Mucosa of rectum (tissue), 2 donors: ENCODE data around the gene ENTPD8.

Experiments used
- H3K27ac ChIP-seq, 2 donors: one replicate each; pipeline ENCODE4 v1.7.0; 2013; ENCODE audit warnings: inconsistent platforms in 2 of 2, low read depth in 2 of 2, low read length in 2 of 2
- H3K27me3 ChIP-seq, 2 donors: one replicate each; pipeline ENCODE4 v1.7.0; 2013; ENCODE audit warnings: low read length in 2 of 2; ENCODE audit not compliant: control insufficient read depth in 2 of 2, insufficient read depth in 2 of 2
- H3K36me3 ChIP-seq, 2 donors: one replicate each; pipeline ENCODE4 v1.7.0; 2013; ENCODE audit warnings: low read length in 2 of 2; ENCODE audit not compliant: control insufficient read depth in 2 of 2, insufficient read depth in 2 of 2
- H3K4me1 ChIP-seq, 2 donors: one replicate each; pipeline ENCODE4 v1.7.0; 2013; ENCODE audit warnings: low read length in 2 of 2, mild to moderate bottlenecking in 1 of 2; ENCODE audit not compliant: control insufficient read depth in 2 of 2, insufficient read depth in 2 of 2
- H3K4me3 ChIP-seq, 2 donors: one replicate each; pipeline ENCODE4 v1.7.0; 2013; ENCODE audit warnings: low read length in 2 of 2
- H3K9ac ChIP-seq, 2 donors: one replicate each; pipeline ENCODE4 v1.7.0; 2013; ENCODE audit warnings: low read length in 2 of 2, low read depth in 1 of 2, mild to moderate bottlenecking in 1 of 2
- H3K9me3 ChIP-seq, 2 donors: one replicate each; pipeline ENCODE4 v1.7.0; 2013; ENCODE audit warnings: low read length in 2 of 2; ENCODE audit not compliant: control insufficient read depth in 2 of 2
- donor health status: healthy.
- donor health status: Normal muscosa, but diverticular disease.

Gene ENTPD8

GRCh38 chr9:137462986-137463930, 22.1 kb upstream of the ENTPD8 start:
- Histone ChIP-seq H3K9me3 (no peaks in the 10 kb centered on the region), H3K27ac (no peak overlapping the region), H3K27me3 (no peaks in the 10 kb centered on the region), H3K4me3 (no peak overlapping the region), H3K4me1 (peaks cover 9 to 11% of the 10 kb centered on the region in 2 donors), H3K9ac (no peak overlapping the region), H3K36me3 (no peaks in the 10 kb centered on the region)

GRCh38 chr9:137462396-137462985, 21.3 kb upstream of the ENTPD8 start:
- no peaks in the 10 kb centered on the region for H3K9me3 ChIP-seq
- no peak overlapping the region for H3K9ac ChIP-seq
- peak overlapping the region in 1 of 2 donors; percentile 38 for H3K27ac ChIP-seq
- peaks cover 13% of the 10 kb centered on the region in 2 donors for H3K4me1 ChIP-seq
- no peak overlapping the region for H3K4me3 ChIP-seq
- no peaks in the 10 kb centered on the region for H3K27me3 ChIP-seq
- H3K36me3 ChIP-seq, result no peaks in the 10 kb centered on the region

GRCh38 chr9:137461663-137462395, 20.7 kb upstream of the ENTPD8 start:
- H3K36me3 ChIP-seq, result no peaks in the 10 kb centered on the region
- H3K9ac ChIP-seq, result no peak overlapping the region
- no peak overlapping the region for H3K4me3 ChIP-seq
- H3K27me3 ChIP-seq, result no peaks in the 10 kb centered on the region
- H3K27ac ChIP-seq, result peak overlapping the region in 1 of 2 donors; percentile 38
- H3K4me1 ChIP-seq, result peaks cover 13% of the 10 kb centered on the region in 2 donors
- no peaks in the 10 kb centered on the region for H3K9me3 ChIP-seq

- peaks cover 13% of the 10 kb centered on the region in 2 donors for H3K4me1 ChIP-seq
- H3K27me3 ChIP-seq, result no peaks in the 10 kb centered on the region
- no peaks in the 10 kb centered on the region for H3K36me3 ChIP-seq
- no peak overlapping the region for H3K27ac ChIP-seq
- H3K9me3 ChIP-seq, result no peaks in the 10 kb centered on the region
- no peak overlapping the region for H3K9ac ChIP-seq
- H3K4me3 ChIP-seq, result no peak overlapping the region
Measured at GRCh38 chr9:137461316-137461662, 20.1 kb upstream of the ENTPD8 start.

GRCh38 chr9:137460363-137461315, 19.5 kb upstream of the ENTPD8 start:
- Histone ChIP-seq H3K27me3 (no peaks in the 10 kb centered on the region), H3K36me3 (no peaks in the 10 kb centered on the region), H3K9me3 (no peaks in the 10 kb centered on the region), H3K4me1 (peaks cover 13% of the 10 kb centered on the region in 2 donors), H3K9ac (peak overlapping the region in 1 of 2 donors; percentile 24), H3K4me3 (no peak overlapping the region), H3K27ac (no peak overlapping the region)

- Histone ChIP-seq H3K27ac (peak overlapping the region; percentile 2 to 52), H3K4me1 (peaks cover 17 to 18% of the 10 kb centered on the region in 2 donors), H3K9ac (peak overlapping the region; percentile 69 to 87), H3K9me3 (no peaks in the 10 kb centered on the region), H3K27me3 (no peaks in the 10 kb centered on the region), H3K4me3 (peak overlapping the region; percentile 53 to 67), H3K36me3 (no peaks in the 10 kb centered on the region)
Measured at GRCh38 chr9:137459601-137460362, 18.6 kb upstream of the ENTPD8 start.

GRCh38 chr9:137459152-137459600, 18.0 kb upstream of the ENTPD8 start, which contains the start of gene NSMF:
Gene NSMF (minus strand): TSS chr9:137459334. CDS start chr9:137459102, 232 bp downstream.
- H3K9ac ChIP-seq, result peak within 1 kb of the TSS; percentile 69 to 87
- no peaks in the 10 kb centered on the region for H3K36me3 ChIP-seq
- no peaks in the 10 kb centered on the region for H3K9me3 ChIP-seq
- peak within 1 kb of the TSS; percentile 12 to 52 for H3K27ac ChIP-seq
- no peaks in the 10 kb centered on the region for H3K27me3 ChIP-seq
- peaks cover 22 to 24% of the 10 kb centered on the region in 2 donors for H3K4me1 ChIP-seq
- peak within 1 kb of the TSS; percentile 67 to 70 for H3K4me3 ChIP-seq

DNA sequence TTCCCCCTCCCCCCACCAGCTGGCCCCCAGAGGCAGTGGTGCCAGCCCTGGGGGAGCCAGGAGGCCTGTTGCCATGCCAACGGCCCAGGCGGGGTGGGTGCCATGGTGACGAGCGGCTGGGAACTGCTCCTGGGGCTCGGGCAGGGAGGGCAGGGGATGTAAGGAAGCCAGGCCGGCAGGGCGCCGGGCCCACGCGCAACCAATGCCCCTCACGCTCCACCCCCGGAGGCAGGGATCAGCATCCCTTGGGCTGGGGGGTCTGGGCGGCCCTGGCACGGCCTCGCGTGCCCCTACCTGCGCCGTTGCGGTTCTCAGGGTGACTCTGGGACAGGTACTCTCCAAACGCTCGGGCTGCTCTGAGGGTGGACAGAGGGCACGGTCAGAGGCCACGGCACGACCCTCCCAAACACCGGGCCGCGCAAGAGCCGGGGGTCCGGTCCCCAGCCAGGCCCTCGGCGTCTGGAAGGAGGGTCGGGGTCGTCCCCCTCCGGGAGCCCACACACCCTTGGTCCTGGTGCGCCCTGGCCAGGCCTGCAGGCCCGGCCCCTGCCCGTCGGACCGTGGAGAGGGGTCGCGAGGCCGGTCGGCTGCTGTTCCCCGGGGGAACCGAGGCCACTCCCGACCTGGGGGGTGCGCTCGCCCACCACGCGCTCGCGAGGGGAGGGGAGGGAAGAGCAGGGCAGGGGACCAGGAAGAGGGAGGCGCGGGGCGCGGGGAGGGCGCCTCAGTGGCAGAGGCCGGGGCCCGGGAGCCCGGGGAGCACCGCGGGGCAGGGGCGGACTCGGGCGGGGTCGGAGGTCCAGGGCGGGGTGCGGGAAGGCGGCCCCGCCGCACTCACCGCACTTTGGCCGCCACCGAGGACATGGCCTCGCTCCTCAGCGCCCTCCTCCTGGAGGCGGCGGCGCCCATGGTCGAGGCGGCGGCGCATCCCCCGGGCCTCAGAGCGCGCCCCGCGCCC, 17.3 kb upstream of the ENTPD8 start:
- Histone ChIP-seq H3K9me3 (no peaks in the 10 kb centered on the region), H3K36me3 (no peaks in the 10 kb centered on the region), H3K27me3 (no peaks in the 10 kb centered on the region), H3K9ac (peak overlapping the region; percentile 47 to 69), H3K4me1 (peaks cover 22 to 24% of the 10 kb centered on the region in 2 donors), H3K27ac (peak overlapping the region; percentile 12 to 16), H3K4me3 (peak overlapping the region; percentile 57 to 70)
